Measurements from ENCODE around the gene LRP2BP.

Gene LRP2BP

DNA sequence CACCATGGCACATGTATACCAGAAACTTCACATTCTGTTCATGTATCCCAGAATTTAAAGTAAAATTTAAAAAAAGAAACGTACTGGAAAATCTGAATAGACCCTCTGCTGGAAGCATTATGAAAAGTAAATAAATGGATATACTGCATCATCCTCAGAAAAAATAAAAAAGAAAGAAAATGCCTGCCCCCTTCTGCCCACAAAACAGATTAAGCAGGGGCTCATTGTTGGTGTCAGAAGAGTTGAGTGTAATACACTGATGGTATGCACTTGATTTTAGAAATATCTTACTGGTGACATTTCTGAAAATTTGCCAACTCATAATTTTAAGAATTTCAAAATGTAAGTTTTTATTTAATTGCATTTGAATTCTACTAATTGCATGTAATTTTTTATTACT lies 77.8 kb downstream of the LRP2BP start:
- TF ChIP-seq, protein P1, sequence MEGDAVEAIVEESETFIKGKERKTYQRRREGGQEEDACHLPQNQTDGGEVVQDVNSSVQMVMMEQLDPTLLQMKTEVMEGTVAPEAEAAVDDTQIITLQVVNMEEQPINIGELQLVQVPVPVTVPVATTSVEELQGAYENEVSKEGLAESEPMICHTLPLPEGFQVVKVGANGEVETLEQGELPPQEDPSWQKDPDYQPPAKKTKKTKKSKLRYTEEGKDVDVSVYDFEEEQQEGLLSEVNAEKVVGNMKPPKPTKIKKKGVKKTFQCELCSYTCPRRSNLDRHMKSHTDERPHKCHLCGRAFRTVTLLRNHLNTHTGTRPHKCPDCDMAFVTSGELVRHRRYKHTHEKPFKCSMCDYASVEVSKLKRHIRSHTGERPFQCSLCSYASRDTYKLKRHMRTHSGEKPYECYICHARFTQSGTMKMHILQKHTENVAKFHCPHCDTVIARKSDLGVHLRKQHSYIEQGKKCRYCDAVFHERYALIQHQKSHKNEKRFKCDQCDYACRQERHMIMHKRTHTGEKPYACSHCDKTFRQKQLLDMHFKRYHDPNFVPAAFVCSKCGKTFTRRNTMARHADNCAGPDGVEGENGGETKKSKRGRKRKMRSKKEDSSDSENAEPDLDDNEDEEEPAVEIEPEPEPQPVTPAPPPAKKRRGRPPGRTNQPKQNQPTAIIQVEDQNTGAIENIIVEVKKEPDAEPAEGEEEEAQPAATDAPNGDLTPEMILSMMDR (conservative IDR thresholded peaks at IDR 0.05): no peak
- H3K27ac ChIP-seq: peak overlapping the region; percentile 78

GRCh38 chr4:185317462-185317861 lies 78.3 kb downstream of the LRP2BP start:
- peak overlapping the region; percentile 78 for H3K27ac ChIP-seq
